Neural cell (in vitro differentiated cells): Measurements from ENCODE around the gene MLH1.

Experiments used
- EP300 ChIP-seq: fragments of 450-650 bp; conservative IDR thresholded peaks from 2 replicates; pipeline ENCODE4 v1.6.1; 2014; ENCODE audit warnings: antibody characterized with exemption, mild to moderate bottlenecking, moderate library complexity; ENCODE audit not compliant: poor library complexity, severe bottlenecking
- EZH2 ChIP-seq: fragments of 200-600, 300-800 bp; shearing (Covaris generic), sonication (generic); IDR thresholded peaks from 2 replicates; pipeline ENCODE4 v1.6.1; 2014; ENCODE audit warnings: antibody characterized with exemption, low read length, borderline replicate concordance, mild to moderate bottlenecking; ENCODE audit not compliant: insufficient read depth, poor library complexity, severe bottlenecking
- MXI1 ChIP-seq: fragments of 450-650 bp; conservative IDR thresholded peaks from 2 replicates; pipeline ENCODE4 v1.6.1; 2014; ENCODE audit warnings: antibody characterized with exemption, mild to moderate bottlenecking; ENCODE audit not compliant: poor library complexity, severe bottlenecking
- POLR2AphosphoS5 ChIP-seq: IDR thresholded peaks from 2 replicates; pipeline ENCODE4 v1.6.1; 2012
- TF ChIP-seq, protein P1 (sequence below): fragments of 450-650 bp; IDR thresholded peaks from 2 replicates; pipeline ENCODE4 v1.5.1; 2014; ENCODE audit warnings: antibody characterized with exemption, mild to moderate bottlenecking, moderate library complexity; ENCODE audit not compliant: poor library complexity, severe bottlenecking

DNA sequence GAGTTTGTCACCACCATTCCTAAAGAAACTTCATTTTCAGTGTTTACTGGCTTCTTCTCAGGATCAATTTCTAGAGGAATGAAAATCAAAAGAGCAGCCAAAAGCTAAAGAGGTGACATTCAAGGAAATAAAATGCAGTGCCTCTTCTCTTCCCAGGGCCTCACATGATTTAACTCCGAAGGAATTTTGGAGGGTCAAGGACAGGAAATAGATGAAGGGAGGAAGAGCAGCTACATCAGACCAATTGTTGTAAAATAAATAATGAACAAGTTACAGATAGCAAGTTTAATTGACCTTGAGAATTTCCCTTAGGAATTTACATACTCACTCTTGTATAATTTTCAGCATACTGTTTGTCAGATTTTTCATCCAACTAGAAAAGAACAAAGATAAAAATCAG lies 103.0 kb downstream of the MLH1 start:
- TF ChIP-seq POLR2AphosphoS5: no peak
- TF ChIP-seq, protein P1, sequence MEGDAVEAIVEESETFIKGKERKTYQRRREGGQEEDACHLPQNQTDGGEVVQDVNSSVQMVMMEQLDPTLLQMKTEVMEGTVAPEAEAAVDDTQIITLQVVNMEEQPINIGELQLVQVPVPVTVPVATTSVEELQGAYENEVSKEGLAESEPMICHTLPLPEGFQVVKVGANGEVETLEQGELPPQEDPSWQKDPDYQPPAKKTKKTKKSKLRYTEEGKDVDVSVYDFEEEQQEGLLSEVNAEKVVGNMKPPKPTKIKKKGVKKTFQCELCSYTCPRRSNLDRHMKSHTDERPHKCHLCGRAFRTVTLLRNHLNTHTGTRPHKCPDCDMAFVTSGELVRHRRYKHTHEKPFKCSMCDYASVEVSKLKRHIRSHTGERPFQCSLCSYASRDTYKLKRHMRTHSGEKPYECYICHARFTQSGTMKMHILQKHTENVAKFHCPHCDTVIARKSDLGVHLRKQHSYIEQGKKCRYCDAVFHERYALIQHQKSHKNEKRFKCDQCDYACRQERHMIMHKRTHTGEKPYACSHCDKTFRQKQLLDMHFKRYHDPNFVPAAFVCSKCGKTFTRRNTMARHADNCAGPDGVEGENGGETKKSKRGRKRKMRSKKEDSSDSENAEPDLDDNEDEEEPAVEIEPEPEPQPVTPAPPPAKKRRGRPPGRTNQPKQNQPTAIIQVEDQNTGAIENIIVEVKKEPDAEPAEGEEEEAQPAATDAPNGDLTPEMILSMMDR: no peak
- TF ChIP-seq EZH2: no peak
- TF ChIP-seq MXI1: no peak
- TF ChIP-seq EP300: no peak
